GM23338 (cell line): ENCODE results near the gene CCDC24. TPM values are rescaled to one million over a fixed set of nuclear protein-coding genes. Genes with fewer than 3 reads are reported as not detected.

Experiments
- ATAC-seq: fragments of 200-7000 bp; cut with Tn5 transposase; 3 replicates; pipeline ENCODE4 v1.9.1; 2020
- DNase-seq: peaks from one replicate; pipeline ENCODE4 v3.0.0-alpha.2; 2015; ENCODE audit warnings: low spot score
- H2AFZ ChIP-seq: fragments of 200-600 bp; sonication (generic); 2 replicates; pipeline ENCODE4 v1.8.0; 2016; ENCODE audit warnings: antibody characterized with exemption, mild to moderate bottlenecking, moderate library complexity
- H3F3A ChIP-seq: fragments of 200-600 bp; sonication (generic); replicated peaks from 2 replicates; pipeline ENCODE4 v1.8.0; 2017; ENCODE audit warnings: antibody characterized with exemption, mixed run types, low read depth
- H3K27ac ChIP-seq: fragments of 200-600 bp; sonication (generic); 2 replicates; pipeline ENCODE4 v1.6.1; 2016; ENCODE audit warnings: low read depth
- H3K27me3 ChIP-seq: fragments of 200-600 bp; sonication (generic); 2 replicates; pipeline ENCODE4 v1.8.0; 2016; ENCODE audit warnings: mild to moderate bottlenecking, mixed run types, moderate library complexity; ENCODE audit not compliant: insufficient read depth
- H3K36me3 ChIP-seq: fragments of 200-600 bp; sonication (generic); 2 replicates; pipeline ENCODE4 v1.8.0; 2016; ENCODE audit warnings: mild to moderate bottlenecking; ENCODE audit not compliant: insufficient read depth
- H3K4me1 ChIP-seq: fragments of 200-600 bp; sonication (generic); 2 replicates; pipeline ENCODE4 v1.8.0; 2016; ENCODE audit warnings: mild to moderate bottlenecking, moderate library complexity; ENCODE audit not compliant: insufficient read depth
- H3K4me2 ChIP-seq: fragments of 200-600 bp; sonication (generic); 2 replicates; pipeline ENCODE4 v1.7.1; 2017; ENCODE audit warnings: mixed run types
- H3K4me3 ChIP-seq: fragments of 200-600 bp; sonication (generic); 2 replicates; pipeline ENCODE4 v1.6.1; 2016; ENCODE audit warnings: mixed run types
- H3K79me2 ChIP-seq: fragments of 200-600 bp; sonication (generic); replicated peaks from 2 replicates; pipeline ENCODE4 v1.8.0; 2017; ENCODE audit warnings: mild to moderate bottlenecking; ENCODE audit not compliant: insufficient read depth
- H3K9me2 ChIP-seq: fragments of 200-600 bp; sonication (generic); 2 replicates; pipeline ENCODE4 v1.8.0; 2017; ENCODE audit not compliant: insufficient read depth
- H4K20me1 ChIP-seq: fragments of 200-600 bp; sonication (generic); replicated peaks from 2 replicates; pipeline ENCODE4 v1.8.0; 2017; ENCODE audit warnings: mild to moderate bottlenecking; ENCODE audit not compliant: insufficient read depth
- H3K27ac Mint-ChIP-seq: 2 replicates; pipeline ENCODE4 v1.8.0; 2020; ENCODE audit warnings: inconsistent platforms, mild to moderate bottlenecking, moderate library complexity, mixed read lengths
- H3K27me3 Mint-ChIP-seq: 3 replicates; pipeline ENCODE4 v1.8.0; 2022; ENCODE audit warnings: low read depth, mild to moderate bottlenecking, moderate library complexity, mixed read lengths, inconsistent platforms; ENCODE audit not compliant: insufficient read depth, poor library complexity
- H3K36me3 Mint-ChIP-seq: 3 replicates; pipeline ENCODE4 v1.8.0; 2021; ENCODE audit warnings: low read depth, mild to moderate bottlenecking, inconsistent platforms, moderate library complexity, mixed read lengths
- H3K4me1 Mint-ChIP-seq: 3 replicates; pipeline ENCODE4 v1.8.0; 2020; ENCODE audit warnings: mild to moderate bottlenecking, inconsistent platforms, mixed read lengths
- H3K4me3 Mint-ChIP-seq: 3 replicates; pipeline ENCODE4 v1.8.0; 2021; ENCODE audit warnings: moderate library complexity, mild to moderate bottlenecking, inconsistent platforms, mixed read lengths
- H3K9me3 Mint-ChIP-seq: 3 replicates; pipeline ENCODE4 v1.8.0; 2020; ENCODE audit warnings: moderate library complexity, mild to moderate bottlenecking, inconsistent platforms, mixed read lengths
- CREB1 ChIP-seq: fragments of 250-450 bp; sonication (Bioruptor Pico); IDR thresholded peaks from 2 replicates; pipeline ENCODE4 v1.5.0; 2020; ENCODE audit warnings: low read depth, mild to moderate bottlenecking, moderate library complexity
- CTCF ChIP-seq, 2 experiments: fragments of 200-600 bp in 1 of 2; sonication (generic) in 1 of 2; conservative IDR thresholded peaks; 2 replicates each; pipeline versions ENCODE4 v1.5.1 to v1.6.1; 2016 to 2017; ENCODE audit warnings: antibody characterized with exemption in 2 of 2, low read depth in 2 of 2, mild to moderate bottlenecking in 2 of 2, moderate library complexity in 1 of 2
- EZH2phosphoT487 ChIP-seq: fragments of 200-600 bp; sonication (generic); IDR thresholded peaks from one replicate; pipeline ENCODE4 v1.8.1; 2018; ENCODE audit warnings: antibody characterized with exemption; ENCODE audit not compliant: unreplicated experiment
- NANOG ChIP-seq: IDR thresholded peaks from 2 replicates; pipeline ENCODE4 v1.6.1; 2016; ENCODE audit warnings: antibody characterized with exemption, borderline replicate concordance
- POLR2AphosphoS5 ChIP-seq: IDR thresholded peaks from 2 replicates; pipeline ENCODE4 v1.6.1; 2016; ENCODE audit warnings: antibody characterized with exemption, low read depth
- ZNF114 ChIP-seq: fragments of 250-450 bp; sonication (Bioruptor Pico); IDR thresholded peaks from 2 replicates; pipeline ENCODE4 v1.5.0; 2020; ENCODE audit warnings: mild to moderate bottlenecking, moderate library complexity
- ZNF462 ChIP-seq: fragments of 250-450 bp; sonication (Bioruptor Pico); IDR thresholded peaks from 2 replicates; pipeline ENCODE4 v1.5.0; 2020; ENCODE audit warnings: mild to moderate bottlenecking, moderate library complexity
- polyA plus RNA-seq: library from polyadenylated mRNA; unstranded; fragments of >200 nt; fragmentation: Nextera tagmentation; extraction: Ambion mirVana; gene quantifications from 2 replicates; pipeline ENCODE4 v1.2.1, GENCODE V29; 2016
- total RNA-seq: library from RNA; depleted of rRNA; stranded (reverse); fragments of >200 nt; shearing (Covaris generic); gene quantifications from 2 replicates; pipeline ENCODE4 v1.2.3, GENCODE V29; 2014

The CCDC24 gene
- total and polyA plus RNA-seq, 2 experiments from 2014 or later: 8.3 to 17.2 TPM

GRCh38 chr1:44002606-44003157 lies 11.3 kb downstream of the CCDC24 start:
- peaks cover 79% of the 10 kb centered on the region for H3K36me3 Mint-ChIP-seq
- Histone ChIP-seq H3K79me2 (no peaks in the 10 kb centered on the region), H3K4me3 (no peak overlapping the region), H3K36me3 (peaks cover 10% of the 10 kb centered on the region; the same call in 1 of the 2 replicates), H3K4me2 (no peak overlapping the region), H3K27ac (no peak overlapping the region), H3F3A (peaks cover 12% of the 10 kb centered on the region; the same call in 1 of the 2 replicates), H3K27me3 (no peaks in the 10 kb centered on the region), H4K20me1 (no peaks in the 10 kb centered on the region; the same call in 1 of the 2 replicates), H3K4me1 (no peaks in the 10 kb centered on the region), H3K9me2 (no peaks in the 10 kb centered on the region), H2AFZ (no peak overlapping the region)
- DNase-seq (peak; percentile 62), ATAC-seq (peak; percentile 44)
- H3K4me3 Mint-ChIP-seq: no peak overlapping the region
- peaks cover 14% of the 10 kb centered on the region for H3K27me3 Mint-ChIP-seq
- H3K9me3 Mint-ChIP-seq: no peaks in the 10 kb centered on the region
- H3K4me1 Mint-ChIP-seq: peaks cover 9% of the 10 kb centered on the region; the same call in 2 of the 3 replicates
- no peak for TF ChIP-seq ZNF462 (CRISPR knock-in tag)
- TF ChIP-seq EZH2phosphoT487: no peak
- no peak for TF ChIP-seq POLR2AphosphoS5
- TF ChIP-seq CTCF (conservative IDR thresholded peaks at IDR 0.05; ENCODE audit: low read depth in 2 of 2): peak; percentile 54 to 63
- no peak for TF ChIP-seq ZNF114
- TF ChIP-seq CREB1 (CRISPR knock-in tag): no peak
- no peak for TF ChIP-seq NANOG
- H3K27ac Mint-ChIP-seq: no peak overlapping the region
